ENCODE measurements around the gene PRDM2. TPM values are rescaled to one million over a fixed set of nuclear protein-coding genes. Genes with fewer than 3 reads are reported as not detected.
"Not testable (repeated sequence)": the region's sequence is repeated elsewhere in the genome, so short reads cannot be mapped to it uniquely, and the experiment has no call there.

The PRDM2 gene
- total RNA-seq, 4 donors from 2014 or later = 34.7 to 70.1 (median 53.0) TPM

DNA sequence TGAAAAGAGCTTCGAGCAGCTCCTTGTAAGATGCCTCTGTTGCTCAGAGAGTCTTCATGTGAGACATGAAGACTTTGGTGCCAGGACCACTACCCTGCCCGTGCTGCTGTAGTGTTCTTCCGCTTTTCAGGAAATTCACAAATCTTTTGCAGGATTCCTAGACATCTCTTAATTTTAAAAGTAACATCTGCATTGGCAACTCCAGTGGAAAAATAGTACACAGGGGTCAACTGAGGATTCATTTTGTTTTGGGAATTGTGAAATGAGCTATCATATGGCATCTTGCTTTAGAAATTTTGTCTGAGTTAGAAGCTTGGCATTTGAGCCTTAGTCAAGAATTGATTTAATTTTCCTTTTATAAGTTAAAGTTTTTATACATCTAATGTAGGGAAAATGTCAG, 7.2 kb downstream of the PRDM2 start:
- H3K36me3 ChIP-seq = no peaks in the 10 kb centered on the region
- DNase-seq = no peak

DNA sequence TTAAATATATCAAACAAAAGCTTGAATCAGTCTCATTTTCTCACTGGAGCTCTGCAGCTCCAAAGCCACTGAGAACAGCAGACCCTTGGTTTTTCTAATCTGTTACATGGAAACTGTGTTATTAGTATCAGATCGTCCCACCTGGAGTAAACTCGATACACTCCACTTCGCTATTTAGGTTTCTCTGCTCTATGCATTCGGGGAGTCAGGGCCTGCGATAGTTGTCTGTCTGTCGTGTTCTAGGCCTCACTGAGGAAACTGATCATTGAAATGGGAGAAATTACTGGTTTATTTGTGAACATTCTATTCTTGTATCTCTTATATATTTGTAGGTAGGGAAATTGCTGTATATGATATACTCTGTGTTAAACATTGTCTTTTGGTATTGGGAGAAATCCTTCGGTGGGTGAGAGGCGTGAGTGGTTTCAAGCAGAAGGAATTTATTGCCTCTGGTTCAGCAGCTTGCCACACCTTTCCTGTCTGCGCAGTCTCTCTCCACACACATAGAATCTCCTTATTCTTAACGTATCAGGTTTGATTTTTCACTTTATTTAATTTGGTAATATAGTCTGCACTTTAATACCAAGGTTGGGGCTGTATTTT, 8.5 kb downstream of the PRDM2 start:
- no peak for TF ChIP-seq POLR2A (IDR thresholded peaks at IDR 0.05)
- TF ChIP-seq, protein P1, sequence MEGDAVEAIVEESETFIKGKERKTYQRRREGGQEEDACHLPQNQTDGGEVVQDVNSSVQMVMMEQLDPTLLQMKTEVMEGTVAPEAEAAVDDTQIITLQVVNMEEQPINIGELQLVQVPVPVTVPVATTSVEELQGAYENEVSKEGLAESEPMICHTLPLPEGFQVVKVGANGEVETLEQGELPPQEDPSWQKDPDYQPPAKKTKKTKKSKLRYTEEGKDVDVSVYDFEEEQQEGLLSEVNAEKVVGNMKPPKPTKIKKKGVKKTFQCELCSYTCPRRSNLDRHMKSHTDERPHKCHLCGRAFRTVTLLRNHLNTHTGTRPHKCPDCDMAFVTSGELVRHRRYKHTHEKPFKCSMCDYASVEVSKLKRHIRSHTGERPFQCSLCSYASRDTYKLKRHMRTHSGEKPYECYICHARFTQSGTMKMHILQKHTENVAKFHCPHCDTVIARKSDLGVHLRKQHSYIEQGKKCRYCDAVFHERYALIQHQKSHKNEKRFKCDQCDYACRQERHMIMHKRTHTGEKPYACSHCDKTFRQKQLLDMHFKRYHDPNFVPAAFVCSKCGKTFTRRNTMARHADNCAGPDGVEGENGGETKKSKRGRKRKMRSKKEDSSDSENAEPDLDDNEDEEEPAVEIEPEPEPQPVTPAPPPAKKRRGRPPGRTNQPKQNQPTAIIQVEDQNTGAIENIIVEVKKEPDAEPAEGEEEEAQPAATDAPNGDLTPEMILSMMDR (IDR thresholded peaks at IDR 0.05) = no peak
- Histone ChIP-seq H3K4me1 (peaks cover 0 to 10% (median 2%) of the 10 kb centered on the region in 4 donors), H3K27me3 (no peaks in the 10 kb centered on the region), H3K9me3 (no peaks in the 10 kb centered on the region), H3K36me3 (no peaks in the 10 kb centered on the region), H3K4me3 (no peak overlapping the region), H3K27ac (peak overlapping the region in 3 of 4 donors; percentile 41 to 72 (median 68))
- peak in 1 of 3 donors; percentile 71 for DNase-seq

More for the DNA sequence above, 7.2 kb downstream of the PRDM2 start:
- Histone ChIP-seq H3K4me1 (peaks cover 0 to 10% (median 2%) of the 10 kb centered on the region in 4 donors), H3K9me3 (no peaks in the 10 kb centered on the region), H3K4me3 (no peak overlapping the region), H3K27ac (no peak overlapping the region), H3K27me3 (no peaks in the 10 kb centered on the region)
- no peak for TF ChIP-seq POLR2A (IDR thresholded peaks at IDR 0.05)
- TF ChIP-seq, protein P1 (IDR thresholded peaks at IDR 0.05) = no peak

DNA sequence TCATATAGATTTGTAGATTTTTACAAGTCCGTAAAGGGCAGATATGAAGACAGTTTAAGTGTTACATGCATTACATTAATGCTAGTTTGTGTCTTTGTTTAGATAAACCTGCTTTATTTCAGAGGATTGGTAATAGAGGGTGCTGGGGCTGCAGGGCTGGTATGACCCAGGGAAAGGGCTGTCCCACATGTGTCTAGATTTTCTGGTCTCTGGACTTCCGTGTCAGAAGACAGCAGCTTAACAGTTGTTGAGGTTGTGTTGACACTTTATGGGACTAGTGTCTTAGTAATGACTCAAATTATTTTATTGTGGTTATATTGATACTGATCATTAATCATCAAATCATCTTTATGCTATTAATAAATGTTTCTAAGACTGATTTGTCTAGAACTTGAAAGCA, 10.1 kb downstream of the PRDM2 start:
- Histone ChIP-seq H3K9me3 (no peaks in the 10 kb centered on the region), H3K4me3 (no peak overlapping the region), H3K36me3 (no peaks in the 10 kb centered on the region), H3K4me1 (peaks cover 0 to 8% (median 2%) of the 10 kb centered on the region in 4 donors), H3K27ac (peak overlapping the region in 1 of 4 donors; percentile 18), H3K27me3 (no peaks in the 10 kb centered on the region)
- no peak for DNase-seq
- no peak for TF ChIP-seq POLR2A (IDR thresholded peaks at IDR 0.05)
- TF ChIP-seq, protein P1 (IDR thresholded peaks at IDR 0.05) = no peak

DNA sequence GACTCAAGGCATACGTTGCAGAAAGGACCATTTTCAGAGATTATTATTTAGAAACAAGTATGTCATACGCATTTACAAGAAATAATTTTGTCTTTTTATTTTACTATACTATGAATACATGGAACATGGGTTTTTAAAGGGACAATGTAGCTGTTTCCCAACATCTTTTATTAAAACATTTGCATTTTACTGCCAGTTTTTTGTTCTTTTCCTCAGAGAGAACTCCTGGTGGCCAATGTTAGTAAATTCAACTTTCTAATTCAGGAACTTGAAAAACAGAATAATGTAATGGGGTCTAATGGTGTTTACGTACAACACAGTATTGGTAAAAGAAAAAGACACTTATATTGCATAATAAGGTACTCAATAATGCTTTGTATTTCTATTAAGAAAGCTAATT, 14.9 kb downstream of the PRDM2 start:
- no peaks in the 10 kb centered on the region for H3K27me3 ChIP-seq
- H3K9me3 ChIP-seq = no peaks in the 10 kb centered on the region
- no peak overlapping the region for H3K4me3 ChIP-seq
- TF ChIP-seq, protein P1 (IDR thresholded peaks at IDR 0.05) = peak in 3 of 6 experiments; percentile 5 to 28 (median 13)
- TF ChIP-seq POLR2A (IDR thresholded peaks at IDR 0.05) = no peak
- peaks cover 0 to 1% (median 0%) of the 10 kb centered on the region in 4 donors for H3K4me1 ChIP-seq
- DNase-seq = no peak
- H3K27ac ChIP-seq = no peak overlapping the region
- no peaks in the 10 kb centered on the region for H3K36me3 ChIP-seq

DNA sequence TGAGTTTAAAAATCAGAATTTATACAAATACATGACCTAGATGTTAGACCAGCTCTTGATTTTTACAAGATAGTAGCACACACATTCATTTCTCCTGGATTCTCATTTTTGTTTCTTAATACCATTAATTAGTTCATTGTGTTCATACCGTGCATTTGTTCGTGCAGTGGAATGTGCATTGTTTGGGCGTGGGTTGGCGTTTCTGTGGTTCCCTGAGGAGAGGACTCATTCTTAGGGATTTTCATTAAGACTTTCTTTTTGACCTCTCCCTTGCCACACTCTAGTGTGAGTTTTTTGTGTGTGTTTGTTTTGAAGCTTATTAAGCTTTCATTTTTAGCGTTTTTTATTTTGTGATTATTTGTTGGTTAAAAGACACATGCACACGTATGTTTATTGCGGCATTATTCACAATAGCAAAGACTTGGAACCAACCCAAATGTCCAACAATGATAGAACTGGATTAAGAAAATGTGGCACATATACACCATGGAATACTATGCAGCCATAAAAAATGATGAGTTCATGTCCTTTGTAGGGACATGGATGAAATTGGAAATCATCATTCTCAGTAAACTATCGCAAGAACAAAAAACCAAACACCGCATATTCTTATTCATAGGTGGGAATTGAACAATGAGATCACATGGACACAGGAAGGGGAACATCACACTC, 15.8 kb downstream of the PRDM2 start:
- H3K27me3 ChIP-seq, H3K36me3 ChIP-seq: not testable (repeated sequence)

DNA sequence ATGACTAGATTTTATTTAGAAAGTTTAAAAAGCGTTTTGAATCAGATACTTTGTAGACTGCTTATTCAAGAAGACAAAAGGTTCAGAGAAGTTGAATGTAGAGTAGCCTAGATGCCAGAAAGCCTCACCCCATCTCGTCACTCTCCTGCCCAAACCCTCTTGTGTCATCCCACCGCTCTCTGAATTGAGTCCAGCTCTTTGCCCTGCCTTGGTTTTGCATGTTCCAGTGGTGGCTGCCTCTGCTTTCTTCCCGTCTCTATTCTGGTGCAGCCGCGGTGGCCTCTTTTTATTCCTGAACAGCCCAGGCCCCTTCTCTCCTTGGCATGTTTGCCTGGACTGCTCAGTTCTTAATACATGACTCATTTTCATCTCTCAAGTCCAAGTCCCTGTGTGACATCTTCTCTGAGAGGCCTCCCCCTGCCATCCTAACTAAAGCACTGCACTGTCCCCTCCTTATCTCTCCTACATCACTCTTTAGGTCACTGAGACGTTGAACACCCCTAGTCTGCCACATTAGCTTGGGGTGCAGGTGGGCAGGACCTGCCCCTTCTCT, 22.9 kb downstream of the PRDM2 start:
- no peaks in the 10 kb centered on the region for H3K36me3 ChIP-seq
- no peaks in the 10 kb centered on the region for H3K4me1 ChIP-seq

More for the DNA sequence above, 15.8 kb downstream of the PRDM2 start:
- not testable (repeated sequence) for H3K4me1 ChIP-seq, DNase-seq, H3K4me3 ChIP-seq, H3K9me3 ChIP-seq, H3K27ac ChIP-seq

More for the DNA sequence above, 22.9 kb downstream of the PRDM2 start:
- H3K4me3 ChIP-seq = no peak overlapping the region
- H3K9me3 ChIP-seq = no peaks in the 10 kb centered on the region
- no peak for DNase-seq
- no peaks in the 10 kb centered on the region for H3K27me3 ChIP-seq
- no peak overlapping the region for H3K27ac ChIP-seq
- TF ChIP-seq, protein P1 (IDR thresholded peaks at IDR 0.05) = no peak
- TF ChIP-seq POLR2A (IDR thresholded peaks at IDR 0.05) = no peak

Data from Peyer's patch (tissue), 4 donors.